ENCODE results near the gene PAPPA.

Gene PAPPA

DNA sequence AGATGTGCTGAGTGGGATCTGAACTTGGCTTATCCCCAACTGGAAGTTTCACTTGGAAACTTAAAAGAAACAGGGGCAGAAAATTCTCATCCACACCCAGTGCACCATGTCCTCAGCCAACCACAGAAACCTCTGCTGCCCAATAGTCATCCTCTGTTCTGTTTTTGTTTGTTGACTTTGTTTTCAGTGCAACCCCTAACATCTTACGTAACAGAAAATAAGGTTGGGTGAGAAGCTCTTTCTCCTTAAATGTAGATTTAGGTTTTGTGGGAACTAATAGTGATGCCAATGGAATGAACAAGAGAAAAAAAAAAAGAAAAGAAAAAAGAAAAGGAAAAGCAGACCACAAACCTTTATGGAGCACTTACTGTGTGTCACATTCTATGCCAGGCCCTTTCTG lies 262.8 kb downstream of the PAPPA start:
- FAIRE-seq, result no peak
- DNase-seq (ENCODE audit: insufficient read length, low spot score), result no peak
- TF ChIP-seq POLR2AphosphoS5 (IDR thresholded peaks at IDR 0.05; ENCODE audit: low read depth, low read length), result no peak
- no peak for TF ChIP-seq PAX5 (IDR thresholded peaks at IDR 0.05; ENCODE audit: insufficient read depth, low read length, severe bottlenecking)
- TF ChIP-seq POU2F2 (IDR thresholded peaks at IDR 0.05; ENCODE audit: low read depth, low read length), result no peak
- TF ChIP-seq SPI1 (IDR thresholded peaks at IDR 0.05; ENCODE audit: low read depth, low read length), result no peak

DNA sequence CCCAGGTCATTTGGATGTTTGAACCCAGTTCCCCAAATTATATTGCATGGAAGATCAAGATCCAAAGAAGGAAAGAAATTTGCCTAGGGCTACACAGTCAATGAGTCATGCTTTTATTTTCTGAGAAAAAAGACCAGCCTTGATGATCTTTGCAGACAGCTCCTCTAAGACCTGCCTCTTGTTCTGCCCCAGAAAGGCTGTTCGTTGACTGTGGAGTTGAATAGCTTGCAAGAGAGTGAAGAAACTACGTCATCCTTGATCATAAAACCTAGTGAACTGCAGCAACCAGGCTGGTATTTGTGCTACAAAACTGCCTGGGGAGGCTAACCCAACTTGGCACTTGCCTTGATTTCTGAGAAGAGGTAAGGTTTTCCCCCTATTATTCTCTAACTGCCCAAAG lies 263.9 kb downstream of the PAPPA start:
- DNase-seq (ENCODE audit: insufficient read length, low spot score) (no peak), FAIRE-seq (no peak)
- TF ChIP-seq POLR2AphosphoS5 (IDR thresholded peaks at IDR 0.05; ENCODE audit: low read depth, low read length) (no peak), SPI1 (IDR thresholded peaks at IDR 0.05; ENCODE audit: low read depth, low read length) (no peak), TAF1 (IDR thresholded peaks at IDR 0.05; ENCODE audit: low read depth, low read length) (no peak), PAX5 (IDR thresholded peaks at IDR 0.05; ENCODE audit: insufficient read depth, low read length, severe bottlenecking) (no peak), POU2F2 (IDR thresholded peaks at IDR 0.05; ENCODE audit: low read depth, low read length) (no peak), POLR2A (IDR thresholded peaks at IDR 0.05; ENCODE audit: low read depth, low read length) (no peak)

DNA sequence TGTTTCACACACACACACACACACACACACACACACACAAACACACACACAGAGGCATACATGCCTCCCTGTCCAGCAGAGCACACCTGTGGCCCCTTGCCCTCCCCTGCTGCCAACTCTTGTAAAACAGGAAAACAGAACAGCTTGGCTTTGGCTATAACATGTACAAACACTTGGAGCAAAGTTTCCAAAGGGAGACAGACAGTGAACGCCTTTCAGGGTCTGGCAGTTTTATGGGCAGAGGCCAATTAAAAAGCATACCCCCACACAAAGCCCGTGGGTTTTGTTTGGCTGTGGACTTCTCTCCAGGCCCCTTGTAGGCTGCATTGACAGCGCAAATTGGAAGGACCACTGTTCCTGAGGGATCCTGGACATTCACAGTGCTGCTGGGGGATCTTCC lies 265.6 kb downstream of the PAPPA start:
- FAIRE-seq, result no peak
- DNase-seq (ENCODE audit: insufficient read length, low spot score), result no peak
- TF ChIP-seq SPI1 (IDR thresholded peaks at IDR 0.05; ENCODE audit: low read depth, low read length) (no peak), POU2F2 (IDR thresholded peaks at IDR 0.05; ENCODE audit: low read depth, low read length) (no peak), POLR2A (IDR thresholded peaks at IDR 0.05; ENCODE audit: low read depth, low read length) (no peak), POLR2AphosphoS5 (IDR thresholded peaks at IDR 0.05; ENCODE audit: low read depth, low read length) (no peak), TAF1 (IDR thresholded peaks at IDR 0.05; ENCODE audit: low read depth, low read length) (no peak), PAX5 (IDR thresholded peaks at IDR 0.05; ENCODE audit: insufficient read depth, low read length, severe bottlenecking) (no peak)

DNA sequence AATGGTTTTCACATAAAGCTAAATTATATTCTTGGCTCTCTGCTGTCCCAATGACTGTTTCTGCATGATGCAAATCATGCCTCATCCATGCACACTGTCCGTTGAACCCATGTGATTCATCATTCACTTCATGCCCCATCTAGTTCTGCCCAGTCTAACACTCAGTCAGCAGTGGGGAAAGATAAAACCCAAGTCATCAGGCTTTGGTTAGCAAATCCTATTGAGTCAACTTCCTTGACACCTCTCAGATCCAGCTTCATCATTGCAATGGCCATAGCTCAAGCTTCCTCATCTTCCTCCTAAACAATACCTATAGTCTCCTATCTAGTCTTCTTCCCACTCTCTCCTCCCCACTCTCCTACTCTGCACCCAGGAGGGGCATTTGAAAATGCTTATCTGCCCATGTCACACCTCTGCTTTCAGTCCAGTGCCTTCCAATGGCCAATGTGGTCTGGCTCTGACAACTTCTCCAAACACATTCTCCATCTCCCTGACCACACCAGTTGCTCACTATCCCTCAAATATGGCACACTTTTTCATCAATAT lies 267.5 kb downstream of the PAPPA start:
- no peak for TF ChIP-seq PAX5 (IDR thresholded peaks at IDR 0.05; ENCODE audit: insufficient read depth, low read length, severe bottlenecking)
- TF ChIP-seq TAF1 (IDR thresholded peaks at IDR 0.05; ENCODE audit: low read depth, low read length), result no peak
- TF ChIP-seq SPI1 (IDR thresholded peaks at IDR 0.05; ENCODE audit: low read depth, low read length), result no peak
- TF ChIP-seq POLR2AphosphoS5 (IDR thresholded peaks at IDR 0.05; ENCODE audit: low read depth, low read length), result no peak
- TF ChIP-seq POLR2A (IDR thresholded peaks at IDR 0.05; ENCODE audit: low read depth, low read length), result no peak
- no peak for TF ChIP-seq POU2F2 (IDR thresholded peaks at IDR 0.05; ENCODE audit: low read depth, low read length)
- DNase-seq (ENCODE audit: insufficient read length, low spot score), result no peak
- FAIRE-seq, result no peak

DNA sequence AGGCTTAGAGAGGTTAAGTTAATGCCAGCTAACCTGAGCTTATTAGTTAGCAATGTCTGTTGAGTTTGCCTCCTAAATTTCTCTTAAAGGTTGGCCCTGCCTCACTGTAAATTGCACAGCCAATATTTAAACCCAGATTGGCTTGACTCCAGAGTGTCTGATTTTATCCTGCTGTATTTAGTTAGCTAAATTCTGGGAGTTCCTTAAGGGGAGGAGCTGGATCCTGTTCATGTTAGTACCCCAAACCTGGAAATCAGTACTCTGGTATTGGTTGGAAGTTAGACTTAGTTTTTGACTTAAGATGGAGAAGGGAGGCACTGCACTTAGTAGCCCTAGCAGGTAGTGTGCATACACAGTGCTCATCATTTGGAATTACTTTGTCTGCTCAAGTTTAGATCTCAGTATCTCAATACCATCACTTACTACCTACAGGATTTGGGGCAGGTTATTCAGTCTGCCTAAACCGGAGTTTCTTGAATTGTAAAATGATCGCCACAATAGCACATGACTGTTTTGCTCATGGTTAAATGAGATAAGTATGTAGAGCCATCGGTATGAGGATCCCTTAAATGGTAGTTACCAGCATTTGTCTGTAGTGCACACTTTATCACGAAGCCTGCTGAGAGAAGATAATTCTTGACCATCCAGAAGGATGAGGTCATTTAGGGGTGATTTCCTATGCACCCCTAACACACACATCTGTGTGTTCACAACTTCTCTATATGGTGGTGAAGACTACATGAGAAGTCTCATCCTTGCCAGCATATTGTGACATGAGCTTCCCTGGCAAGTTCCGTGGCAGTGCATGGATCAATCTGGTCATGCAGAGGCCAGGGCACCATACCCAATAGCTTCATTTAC lies 268.8 kb downstream of the PAPPA start:
- no peak for FAIRE-seq
- DNase-seq (ENCODE audit: insufficient read length, low spot score), result no peak
- TF ChIP-seq TAF1 (IDR thresholded peaks at IDR 0.05; ENCODE audit: low read depth, low read length) (no peak), POLR2A (IDR thresholded peaks at IDR 0.05; ENCODE audit: low read depth, low read length) (no peak), PAX5 (IDR thresholded peaks at IDR 0.05; ENCODE audit: insufficient read depth, low read length, severe bottlenecking) (no peak), POLR2AphosphoS5 (IDR thresholded peaks at IDR 0.05; ENCODE audit: low read depth, low read length) (no peak), SPI1 (IDR thresholded peaks at IDR 0.05; ENCODE audit: low read depth, low read length) (no peak)

DNA sequence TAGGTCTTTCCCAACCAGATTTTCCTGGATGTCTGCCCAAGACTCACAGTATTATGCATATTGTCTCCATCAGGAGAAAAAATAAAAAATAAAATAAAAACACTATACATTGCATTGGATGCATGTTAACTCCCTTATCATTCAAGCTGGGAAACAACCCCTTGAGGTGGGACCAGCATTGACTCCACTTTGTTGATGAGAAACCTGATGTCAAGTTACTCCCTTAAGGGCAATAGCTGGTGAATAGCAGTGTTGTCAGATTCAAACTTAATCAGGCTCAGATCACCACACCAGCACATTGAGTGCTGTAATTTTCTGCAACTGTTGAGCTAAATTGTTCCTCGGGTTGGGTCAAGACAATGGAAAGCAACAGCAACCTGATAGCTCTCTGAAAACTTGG lies 269.6 kb downstream of the PAPPA start:
- no peak for DNase-seq (ENCODE audit: insufficient read length, low spot score)
- FAIRE-seq, result no peak
- TF ChIP-seq SPI1 (IDR thresholded peaks at IDR 0.05; ENCODE audit: low read depth, low read length), result no peak
- no peak for TF ChIP-seq PAX5 (IDR thresholded peaks at IDR 0.05; ENCODE audit: insufficient read depth, low read length, severe bottlenecking)
- TF ChIP-seq POU2F2 (IDR thresholded peaks at IDR 0.05; ENCODE audit: low read depth, low read length), result no peak
- no peak for TF ChIP-seq POLR2A (IDR thresholded peaks at IDR 0.05; ENCODE audit: low read depth, low read length)
- no peak for TF ChIP-seq TAF1 (IDR thresholded peaks at IDR 0.05; ENCODE audit: low read depth, low read length)
- TF ChIP-seq POLR2AphosphoS5 (IDR thresholded peaks at IDR 0.05; ENCODE audit: low read depth, low read length), result no peak

DNA sequence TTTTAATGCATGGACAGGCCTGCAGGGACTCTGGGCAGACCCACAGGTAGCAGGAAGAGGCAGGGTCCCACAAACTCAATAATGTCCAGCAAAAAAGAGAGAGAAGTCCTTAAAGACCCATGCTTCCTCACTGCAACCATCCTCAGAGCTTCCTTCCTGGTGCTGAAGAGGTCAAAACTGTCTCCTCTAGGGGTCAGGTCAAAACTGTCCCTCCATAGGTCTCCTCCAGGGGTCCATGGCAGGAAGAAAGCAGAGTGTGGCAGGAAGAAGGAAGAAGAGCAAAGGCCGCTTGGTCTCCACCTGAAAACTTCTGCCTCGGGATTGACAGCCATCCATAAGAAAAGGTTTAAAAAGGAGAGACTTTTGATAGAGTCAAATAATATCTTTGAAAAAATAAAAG lies 271.7 kb downstream of the PAPPA start:
- TF ChIP-seq POLR2AphosphoS5 (IDR thresholded peaks at IDR 0.05; ENCODE audit: low read depth, low read length), result no peak
- no peak for TF ChIP-seq PAX5 (IDR thresholded peaks at IDR 0.05; ENCODE audit: insufficient read depth, low read length, severe bottlenecking)
- no peak for TF ChIP-seq TAF1 (IDR thresholded peaks at IDR 0.05; ENCODE audit: low read depth, low read length)
- TF ChIP-seq POLR2A (IDR thresholded peaks at IDR 0.05; ENCODE audit: low read depth, low read length), result no peak
- no peak for TF ChIP-seq POU2F2 (IDR thresholded peaks at IDR 0.05; ENCODE audit: low read depth, low read length)
- TF ChIP-seq SPI1 (IDR thresholded peaks at IDR 0.05; ENCODE audit: low read depth, low read length), result no peak
- no peak for DNase-seq (ENCODE audit: insufficient read length, low spot score)
- FAIRE-seq, result no peak

DNA sequence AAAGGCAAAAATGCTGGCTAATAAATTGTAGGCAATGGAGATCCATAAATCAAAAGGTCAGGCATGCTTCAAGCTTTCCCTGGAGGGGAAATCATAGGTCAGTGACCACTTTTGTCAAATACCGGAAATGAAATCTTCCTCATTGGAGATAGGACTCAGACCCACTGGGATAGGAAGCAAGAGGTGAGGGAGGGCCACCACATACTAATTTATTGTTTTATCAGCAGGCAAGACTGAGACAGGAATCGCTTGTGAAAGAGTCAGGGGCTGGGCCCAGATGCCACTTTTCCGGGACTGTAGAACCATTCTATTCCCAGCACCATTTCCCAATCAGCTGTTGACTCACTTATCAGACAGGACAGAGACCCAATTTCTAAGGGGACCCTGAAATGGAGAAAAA lies 277.3 kb downstream of the PAPPA start:
- no peak for DNase-seq (ENCODE audit: insufficient read length, low spot score)
- TF ChIP-seq SPI1 (IDR thresholded peaks at IDR 0.05; ENCODE audit: low read depth, low read length) (no peak), POLR2AphosphoS5 (IDR thresholded peaks at IDR 0.05; ENCODE audit: low read depth, low read length) (no peak), POU2F2 (IDR thresholded peaks at IDR 0.05; ENCODE audit: low read depth, low read length) (no peak), TAF1 (IDR thresholded peaks at IDR 0.05; ENCODE audit: low read depth, low read length) (no peak), POLR2A (IDR thresholded peaks at IDR 0.05; ENCODE audit: low read depth, low read length) (no peak), PAX5 (IDR thresholded peaks at IDR 0.05; ENCODE audit: insufficient read depth, low read length, severe bottlenecking) (no peak)
- FAIRE-seq, result no peak

DNA sequence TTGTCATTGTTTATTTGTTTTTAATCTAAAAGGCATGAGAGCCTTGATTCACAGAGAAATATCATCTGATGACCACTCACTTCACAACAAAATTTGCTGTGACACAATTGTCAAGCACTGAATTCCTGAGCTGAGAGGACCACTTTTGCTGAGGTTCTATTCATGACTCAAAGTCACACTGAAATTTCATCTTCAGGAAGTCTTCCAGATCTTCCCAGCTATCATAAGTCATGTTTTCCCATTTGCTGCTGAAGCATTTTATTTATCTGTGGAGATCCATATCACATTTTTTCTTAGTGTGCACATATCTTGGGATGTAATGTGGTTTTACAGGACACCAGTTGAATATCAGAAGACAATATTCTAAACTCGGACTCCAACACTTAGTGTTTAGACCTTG lies 278.5 kb downstream of the PAPPA start:
- DNase-seq (ENCODE audit: insufficient read length, low spot score) (no peak), FAIRE-seq (no peak)
- TF ChIP-seq SPI1 (IDR thresholded peaks at IDR 0.05; ENCODE audit: low read depth, low read length) (no peak), POLR2A (IDR thresholded peaks at IDR 0.05; ENCODE audit: low read depth, low read length) (no peak), TAF1 (IDR thresholded peaks at IDR 0.05; ENCODE audit: low read depth, low read length) (no peak), POLR2AphosphoS5 (IDR thresholded peaks at IDR 0.05; ENCODE audit: low read depth, low read length) (no peak), POU2F2 (IDR thresholded peaks at IDR 0.05; ENCODE audit: low read depth, low read length) (no peak), PAX5 (IDR thresholded peaks at IDR 0.05; ENCODE audit: insufficient read depth, low read length, severe bottlenecking) (no peak)
